Neuron (in vitro differentiated cells): ENCODE measurements around the gene COBLL1.

ENCODE experiments used
- H2AFZ ChIP-seq: one replicate; pipeline ENCODE4 v1.6.1; 2013; ENCODE audit warnings: low read depth, mild to moderate bottlenecking, inconsistent platforms, low read length, moderate library complexity
- H3K27me3 ChIP-seq: one replicate; pipeline ENCODE4 v1.6.1; 2013; ENCODE audit warnings: low read length; ENCODE audit not compliant: insufficient read depth
- H3K36me3 ChIP-seq: one replicate; pipeline ENCODE4 v1.6.1; 2013; ENCODE audit warnings: low read length; ENCODE audit not compliant: insufficient read depth
- H3K4me1 ChIP-seq: one replicate; pipeline ENCODE4 v1.6.1; 2013; ENCODE audit warnings: low read length; ENCODE audit not compliant: insufficient read depth
- H3K4me3 ChIP-seq: 2 replicates; pipeline ENCODE4 v1.5.1; 2013; ENCODE audit warnings: mild to moderate bottlenecking, low read length, moderate library complexity
- H3K9me3 ChIP-seq: one replicate; pipeline ENCODE4 v1.6.1; 2013; ENCODE audit warnings: low read length

The COBLL1 gene

DNA sequence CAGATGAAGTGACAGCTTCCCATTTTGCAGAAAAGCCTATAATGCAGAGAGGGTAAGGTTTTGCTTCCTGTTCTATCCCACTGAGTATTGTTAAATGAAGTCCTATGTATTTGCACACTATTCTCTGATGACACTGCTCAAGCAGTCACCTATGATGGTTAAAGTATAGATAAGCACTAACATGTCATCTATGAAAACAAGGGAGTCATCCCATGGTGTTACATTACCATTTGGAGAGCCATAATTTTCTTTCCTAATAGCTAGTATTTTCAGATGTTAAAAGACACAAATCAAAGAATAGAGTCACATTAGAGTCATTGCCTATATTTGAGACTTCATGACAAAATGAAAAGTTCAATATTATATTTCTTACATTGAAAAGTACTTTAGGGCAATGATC, 177.6 kb downstream of the COBLL1 start:
- no peaks in the 10 kb centered on the region for H3K27me3 ChIP-seq

DNA sequence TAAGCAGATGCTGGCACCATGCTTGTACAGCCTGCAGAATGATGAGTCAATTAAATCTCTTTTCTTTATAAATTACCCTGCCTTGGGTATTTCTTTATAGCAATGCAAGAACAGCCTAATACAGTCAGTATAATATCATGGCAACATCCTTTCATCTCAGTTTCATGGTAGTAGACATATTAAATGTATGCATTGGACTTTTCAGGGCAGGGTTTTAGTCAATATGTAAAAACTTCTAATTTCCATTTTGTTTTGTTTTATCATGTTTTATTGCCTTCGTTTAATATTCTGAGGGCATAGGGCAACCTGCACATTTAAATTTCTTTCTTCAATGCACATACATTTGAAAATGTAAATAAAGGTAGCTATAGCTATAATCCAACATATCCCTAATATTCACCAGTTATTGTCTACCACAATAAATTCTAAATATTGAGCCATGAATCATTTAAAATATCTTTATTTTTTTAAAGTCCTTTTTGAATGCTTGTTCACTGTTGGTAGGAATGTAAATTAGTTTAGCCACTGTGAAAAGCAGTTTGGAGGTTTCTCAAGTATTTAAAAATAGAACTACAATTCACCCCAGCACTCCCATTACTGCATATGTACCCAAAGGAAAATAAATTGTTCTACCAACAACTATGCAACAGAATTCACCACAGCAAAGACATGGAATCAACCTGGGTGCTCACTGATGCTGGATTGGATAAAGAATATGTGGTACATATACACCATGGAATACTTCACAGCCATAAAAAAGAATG, 178.6 kb downstream of the COBLL1 start:
- Histone ChIP-seq H2AFZ (no peak overlapping the region), H3K27me3 (no peaks in the 10 kb centered on the region), H3K9me3 (no peaks in the 10 kb centered on the region), H3K4me1 (no peaks in the 10 kb centered on the region), H3K36me3 (no peaks in the 10 kb centered on the region), H3K4me3 (no peak overlapping the region)

More for the DNA sequence above, 177.6 kb downstream of the COBLL1 start:
- Histone ChIP-seq H3K4me1 (no peaks in the 10 kb centered on the region), H3K9me3 (no peaks in the 10 kb centered on the region), H3K4me3 (no peak overlapping the region), H2AFZ (no peak overlapping the region), H3K36me3 (no peaks in the 10 kb centered on the region)

DNA sequence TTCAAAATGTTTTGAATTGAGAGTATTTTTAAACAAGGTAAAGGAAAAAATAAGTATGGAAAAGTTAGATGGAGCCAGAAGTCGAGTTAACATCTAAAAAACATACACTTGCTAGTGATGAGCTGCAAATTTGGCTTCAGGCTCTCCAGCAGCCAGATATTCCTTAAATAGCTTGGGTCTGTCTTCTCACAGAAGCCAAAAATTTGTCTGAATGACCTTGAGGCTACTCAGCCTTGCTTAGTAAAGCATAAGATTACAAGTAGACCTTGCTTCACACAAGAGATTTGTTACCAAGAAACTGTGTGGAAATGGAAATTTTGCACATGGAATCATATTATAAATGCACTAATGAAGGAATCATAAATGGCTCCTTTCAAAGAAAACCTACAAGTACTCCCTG, 179.6 kb downstream of the COBLL1 start:
- no peak overlapping the region for H2AFZ ChIP-seq
- H3K36me3 ChIP-seq = no peaks in the 10 kb centered on the region
- no peaks in the 10 kb centered on the region for H3K4me1 ChIP-seq
- no peaks in the 10 kb centered on the region for H3K9me3 ChIP-seq
- no peak overlapping the region for H3K4me3 ChIP-seq
- no peaks in the 10 kb centered on the region for H3K27me3 ChIP-seq

DNA sequence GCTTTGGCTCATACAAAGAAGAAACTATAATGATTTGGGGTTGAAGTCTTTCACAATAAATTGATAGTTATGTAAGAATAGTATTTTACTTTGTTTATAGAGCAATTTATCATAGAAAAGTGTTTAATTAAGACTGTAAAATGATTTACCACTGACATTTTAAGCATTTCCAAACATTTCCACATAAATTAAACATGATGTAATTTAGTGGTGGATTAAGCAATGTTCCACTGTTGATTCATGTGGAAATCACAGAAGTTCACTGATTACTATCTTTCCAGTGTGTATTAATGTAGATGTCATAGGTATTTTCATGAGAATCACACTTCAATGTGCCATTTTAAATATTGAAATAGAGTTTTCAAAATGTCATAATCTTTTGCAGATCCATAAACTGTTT, 180.3 kb downstream of the COBLL1 start:
- H2AFZ ChIP-seq = no peak overlapping the region
- no peaks in the 10 kb centered on the region for H3K4me1 ChIP-seq
- no peaks in the 10 kb centered on the region for H3K36me3 ChIP-seq
- H3K9me3 ChIP-seq = no peaks in the 10 kb centered on the region
- H3K27me3 ChIP-seq = no peaks in the 10 kb centered on the region
- H3K4me3 ChIP-seq = no peak overlapping the region

DNA sequence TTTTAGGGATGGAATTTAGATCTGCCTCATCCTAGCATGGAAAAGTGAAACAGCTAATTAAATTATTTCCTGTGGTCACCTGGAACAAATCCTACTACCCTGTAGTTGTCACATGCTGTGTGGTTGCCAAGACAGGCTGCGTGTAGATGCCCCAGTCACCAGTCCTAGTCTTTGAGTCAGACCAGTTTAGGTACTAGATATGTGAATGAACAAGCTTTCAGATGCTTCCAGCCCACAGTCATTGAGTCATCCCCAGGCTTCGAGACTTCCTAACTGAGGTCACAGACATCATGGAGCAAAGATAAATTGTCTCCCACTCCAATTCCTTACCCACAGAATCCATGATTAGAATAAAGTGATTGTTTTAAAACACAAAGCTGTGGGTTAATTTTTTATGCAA, 184.5 kb downstream of the COBLL1 start:
- Histone ChIP-seq H3K27me3 (no peaks in the 10 kb centered on the region), H3K4me3 (no peak overlapping the region), H3K4me1 (no peaks in the 10 kb centered on the region), H2AFZ (no peak overlapping the region), H3K9me3 (no peaks in the 10 kb centered on the region), H3K36me3 (no peaks in the 10 kb centered on the region)

DNA sequence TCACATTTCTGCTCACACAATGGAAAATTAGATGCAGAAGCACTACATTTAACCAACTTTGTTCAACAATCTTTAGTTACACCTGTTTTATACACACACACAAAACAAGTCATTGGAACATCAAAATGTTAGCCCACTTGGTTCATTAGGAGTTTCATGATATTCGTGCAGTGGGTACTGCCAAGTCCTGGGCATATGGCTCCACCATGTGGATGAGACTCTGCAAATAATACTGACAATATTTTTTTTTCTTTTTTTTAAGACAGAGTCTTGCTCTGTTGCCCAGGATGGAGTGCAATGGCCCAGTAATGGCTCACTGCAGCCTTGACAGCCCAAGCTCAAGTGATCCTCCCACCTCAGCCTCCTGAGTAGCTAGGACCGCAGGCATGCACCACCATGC, 185.9 kb downstream of the COBLL1 start:
- H3K9me3 ChIP-seq = no peaks in the 10 kb centered on the region
- H3K36me3 ChIP-seq = no peaks in the 10 kb centered on the region
- H3K4me3 ChIP-seq = no peak overlapping the region
- H3K4me1 ChIP-seq = peaks cover 4% of the 10 kb centered on the region
- H3K27me3 ChIP-seq = no peaks in the 10 kb centered on the region
- H2AFZ ChIP-seq = no peak overlapping the region

DNA sequence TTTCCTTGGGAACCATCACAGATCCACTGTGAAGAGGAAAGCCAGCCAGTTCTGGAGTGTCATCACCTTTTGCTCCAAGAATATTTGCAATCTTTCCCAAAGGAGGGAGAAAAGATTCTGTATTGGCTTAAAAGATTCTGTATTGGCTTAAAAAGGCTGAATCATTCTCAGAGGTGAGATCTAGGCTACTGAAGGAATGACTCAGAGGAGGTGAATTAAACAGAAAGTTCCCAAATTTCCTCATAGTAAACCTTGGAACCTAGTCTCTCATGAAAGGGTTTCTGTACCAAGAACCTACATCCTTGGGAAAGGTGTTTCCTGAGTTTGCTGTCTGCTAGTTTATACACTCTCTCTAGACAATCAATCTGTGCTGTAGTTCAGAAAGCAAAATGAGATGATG, 186.3 kb downstream of the COBLL1 start:
- Histone ChIP-seq H3K4me1 (peaks cover 4% of the 10 kb centered on the region), H3K27me3 (no peaks in the 10 kb centered on the region)

DNA sequence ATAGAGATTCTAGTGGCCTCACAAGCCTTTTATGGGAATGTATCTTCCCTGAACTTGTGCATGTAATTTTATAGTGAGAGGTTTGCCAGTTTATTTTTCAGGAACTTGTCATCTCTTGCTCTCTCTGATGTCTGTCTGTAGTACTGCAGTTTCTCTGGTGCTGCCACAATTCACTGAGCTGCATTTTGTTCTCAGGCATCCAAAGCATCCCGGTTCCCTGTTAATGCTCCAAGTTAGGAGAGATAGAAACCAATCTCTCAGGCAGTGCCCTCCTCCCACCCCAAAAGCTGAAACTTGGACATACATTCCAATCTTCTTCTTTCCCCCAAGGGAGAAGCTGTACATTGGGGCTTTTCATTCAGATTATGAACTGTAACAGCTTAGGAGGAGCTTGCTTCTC, 190.3 kb downstream of the COBLL1 start:
- Histone ChIP-seq H2AFZ (no peak overlapping the region), H3K4me3 (no peak overlapping the region), H3K4me1 (peaks cover 4% of the 10 kb centered on the region), H3K9me3 (peaks cover 4% of the 10 kb centered on the region), H3K27me3 (no peaks in the 10 kb centered on the region), H3K36me3 (no peaks in the 10 kb centered on the region)

More for the DNA sequence above, 186.3 kb downstream of the COBLL1 start:
- Histone ChIP-seq H2AFZ (no peak overlapping the region), H3K4me3 (no peak overlapping the region), H3K9me3 (no peaks in the 10 kb centered on the region), H3K36me3 (no peaks in the 10 kb centered on the region)

DNA sequence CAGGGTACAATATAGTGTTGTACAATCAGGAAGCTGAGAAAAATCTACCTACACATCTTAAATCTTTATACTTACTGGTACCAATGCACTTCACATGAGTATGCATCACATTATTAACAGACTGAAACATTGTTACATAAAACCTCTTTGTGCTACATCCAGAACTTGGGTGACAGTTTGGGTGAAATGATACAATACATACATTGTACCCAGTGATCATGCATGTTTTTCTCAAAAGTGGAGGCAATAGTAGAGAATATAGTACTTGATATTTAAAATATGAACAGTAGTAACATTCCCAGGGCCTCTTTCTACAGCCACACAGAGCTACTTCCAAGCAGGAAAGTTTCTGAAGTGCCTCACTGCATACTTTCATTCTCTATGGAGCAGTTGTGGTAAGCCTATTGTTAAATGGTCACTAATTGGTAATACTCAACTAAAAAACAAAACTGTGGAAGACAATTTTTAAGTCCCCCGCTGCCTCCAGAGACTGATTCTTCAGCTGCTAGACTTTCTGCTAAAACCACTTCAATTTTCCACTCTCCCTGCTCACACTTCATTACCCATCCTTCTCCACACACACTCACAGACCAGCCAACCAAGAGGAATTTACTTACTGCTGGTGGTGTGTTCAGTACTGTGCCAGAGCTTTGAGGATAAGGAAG, 197.5 kb downstream of the COBLL1 start:
- Histone ChIP-seq H3K36me3 (no peaks in the 10 kb centered on the region), H2AFZ (no peak overlapping the region), H3K27me3 (no peaks in the 10 kb centered on the region), H3K4me3 (no peak overlapping the region), H3K9me3 (no peaks in the 10 kb centered on the region), H3K4me1 (no peaks in the 10 kb centered on the region)

DNA sequence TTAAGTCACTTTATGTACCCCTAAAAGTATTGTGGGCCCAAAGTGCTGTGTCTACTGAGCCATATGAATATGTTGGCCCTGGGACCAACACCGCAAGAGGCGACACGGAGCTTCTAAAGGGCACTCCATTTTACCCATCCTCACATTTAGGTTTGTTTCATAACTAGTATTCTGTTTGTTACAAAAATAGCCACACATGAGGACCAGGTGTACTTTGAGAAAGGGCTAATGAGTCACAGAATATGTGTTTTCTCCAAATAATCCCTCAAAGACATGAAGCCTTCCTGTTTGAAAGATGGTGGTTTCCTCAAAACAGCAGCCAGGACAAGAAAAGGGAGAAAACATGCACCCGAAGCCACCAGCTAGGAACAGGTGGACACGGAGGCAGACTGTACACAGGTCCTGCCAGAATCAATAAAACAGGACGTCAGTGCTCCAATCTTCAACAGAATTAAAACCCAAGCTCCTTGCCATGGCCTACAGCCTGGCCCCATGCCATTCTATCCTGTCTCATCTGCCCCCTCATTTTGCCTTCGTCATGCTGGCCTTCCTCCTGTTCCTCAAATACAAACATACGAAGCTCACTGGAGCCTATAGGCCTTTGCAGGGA, 198.6 kb downstream of the COBLL1 start:
- Histone ChIP-seq H3K4me3 (no peak overlapping the region), H3K27me3 (no peaks in the 10 kb centered on the region), H3K9me3 (no peaks in the 10 kb centered on the region), H2AFZ (no peak overlapping the region), H3K4me1 (no peaks in the 10 kb centered on the region), H3K36me3 (no peaks in the 10 kb centered on the region)

DNA sequence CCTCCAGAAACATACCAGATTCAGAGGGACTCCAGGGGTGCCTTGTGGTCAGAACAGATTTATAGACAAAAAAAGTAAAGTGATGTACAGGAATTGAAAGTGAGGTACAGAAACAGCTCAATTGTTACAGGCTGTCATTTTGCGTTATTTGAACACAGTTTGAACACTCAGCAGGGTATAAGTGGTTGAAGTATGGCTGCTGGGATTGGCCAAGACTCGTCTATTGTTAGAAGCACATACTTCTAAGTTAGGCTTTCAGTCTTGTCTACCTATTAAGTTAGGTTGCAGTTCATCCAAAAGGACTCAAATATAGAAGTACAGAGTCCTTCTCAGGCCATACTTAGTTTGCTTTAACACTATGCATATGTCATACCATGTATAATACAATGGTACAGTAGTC, 199.4 kb downstream of the COBLL1 start:
- H3K9me3 ChIP-seq = no peaks in the 10 kb centered on the region
- H3K4me1 ChIP-seq = no peaks in the 10 kb centered on the region
- H2AFZ ChIP-seq = no peak overlapping the region
- H3K4me3 ChIP-seq = no peak overlapping the region
- H3K36me3 ChIP-seq = no peaks in the 10 kb centered on the region
- H3K27me3 ChIP-seq = no peaks in the 10 kb centered on the region
